Mesenchymal stem cell (in vitro differentiated cells and primary cell): Measurements from ENCODE around the gene GNPAT.

Source experiments
- DNase-seq: peaks from one replicate; pipeline ENCODE4 v3.0.0-alpha.2; 2013
- H2AFZ ChIP-seq: one replicate; pipeline ENCODE4 v1.6.1; 2013; ENCODE audit warnings: low read depth, mild to moderate bottlenecking, control low read depth, inconsistent platforms, low read length, moderate library complexity
- H2AK5ac ChIP-seq: 2 replicates; pipeline ENCODE4 v1.6.1; 2013; ENCODE audit warnings: low read length, moderate library complexity, mild to moderate bottlenecking, inconsistent platforms; ENCODE audit not compliant: severe bottlenecking
- H2BK120ac ChIP-seq: one replicate; pipeline ENCODE4 v1.6.1; 2013; ENCODE audit warnings: low read depth, mild to moderate bottlenecking, inconsistent platforms, low read length, moderate library complexity
- H2BK12ac ChIP-seq, 2 experiments: one replicate each; pipeline ENCODE4 v1.6.1; 2013; ENCODE audit warnings: inconsistent platforms in 2 of 2, low read length in 2 of 2, mild to moderate bottlenecking in 2 of 2, moderate library complexity in 2 of 2, control low read depth in 1 of 2
- H2BK15ac ChIP-seq: one replicate; pipeline ENCODE4 v1.6.1; 2013; ENCODE audit warnings: mild to moderate bottlenecking, low read depth, inconsistent platforms; ENCODE audit not compliant: poor library complexity, severe bottlenecking
- H2BK5ac ChIP-seq: 2 replicates; pipeline ENCODE4 v1.6.1; 2013; ENCODE audit warnings: low read depth, mild to moderate bottlenecking, low read length, control low read depth, inconsistent platforms; ENCODE audit not compliant: poor library complexity, severe bottlenecking
- H3K14ac ChIP-seq, 2 experiments: one replicate each; pipeline ENCODE4 v1.6.1; 2013; ENCODE audit warnings: inconsistent platforms in 2 of 2, low read length in 2 of 2, control low read depth in 1 of 2, mild to moderate bottlenecking in 1 of 2, moderate library complexity in 1 of 2
- H3K18ac ChIP-seq, 2 experiments: one replicate each; pipeline ENCODE4 v1.6.1; 2013; ENCODE audit warnings: inconsistent platforms in 2 of 2, low read length in 2 of 2, control low read depth in 1 of 2, low read depth in 1 of 2, mild to moderate bottlenecking in 1 of 2
- H3K23ac ChIP-seq, 2 experiments: one replicate each; pipeline ENCODE4 v1.6.1; 2013; ENCODE audit warnings: inconsistent platforms in 2 of 2, low read length in 2 of 2, mild to moderate bottlenecking in 2 of 2, moderate library complexity in 2 of 2, control low read depth in 1 of 2
- H3K27ac ChIP-seq: 2 replicates; pipeline ENCODE4 v1.5.1; 2013; ENCODE audit warnings: mild to moderate bottlenecking, moderate library complexity, low read length, control low read depth, inconsistent platforms; ENCODE audit not compliant: poor library complexity, severe bottlenecking
- H3K27me3 ChIP-seq, 2 experiments: 2 replicates each; pipeline versions ENCODE4 v1.6.1 to v1.7.0; 2013; ENCODE audit warnings: low read length in 2 of 2, mild to moderate bottlenecking in 2 of 2, moderate library complexity in 2 of 2, control low read depth in 1 of 2, inconsistent platforms in 1 of 2; ENCODE audit not compliant: control insufficient read depth in 1 of 2, insufficient read depth in 1 of 2
- H3K36me3 ChIP-seq, 2 experiments: 2 replicates each; pipeline versions ENCODE4 v1.6.1 to v1.7.0; 2013; ENCODE audit warnings: low read length in 2 of 2, control low read depth in 1 of 2, inconsistent platforms in 1 of 2, low read depth in 1 of 2, mild to moderate bottlenecking in 1 of 2; ENCODE audit not compliant: insufficient read depth in 2 of 2, control insufficient read depth in 1 of 2
- H3K4ac ChIP-seq, 2 experiments: one replicate each; pipeline ENCODE4 v1.6.1; 2013; ENCODE audit warnings: inconsistent platforms in 2 of 2, low read length in 2 of 2, mild to moderate bottlenecking in 2 of 2, moderate library complexity in 2 of 2, control low read depth in 1 of 2, low read depth in 1 of 2
- H3K4me1 ChIP-seq: 2 replicates; pipeline ENCODE4 v1.6.1; 2013; ENCODE audit warnings: low read depth, low read length, control low read depth; ENCODE audit not compliant: control insufficient read depth, insufficient read depth
- H3K4me2 ChIP-seq: 2 replicates; pipeline ENCODE4 v1.6.1; 2013; ENCODE audit warnings: low read length, mild to moderate bottlenecking, inconsistent platforms; ENCODE audit not compliant: poor library complexity, severe bottlenecking
- H3K4me3 ChIP-seq, 2 experiments: 2 replicates each; pipeline versions ENCODE4 v1.5.1 to v1.7.0; 2013; ENCODE audit warnings: low read length in 2 of 2, mild to moderate bottlenecking in 2 of 2, control low read depth in 1 of 2, low read depth in 1 of 2; ENCODE audit not compliant: insufficient read depth in 1 of 2
- H3K79me1 ChIP-seq: replicated peaks from 2 replicates; pipeline ENCODE4 v1.6.1; 2013; ENCODE audit warnings: mild to moderate bottlenecking, control low read depth, low read length, inconsistent platforms; ENCODE audit not compliant: poor library complexity, severe bottlenecking
- H3K9ac ChIP-seq: 2 replicates; pipeline ENCODE4 v1.7.0; 2013; ENCODE audit warnings: mild to moderate bottlenecking, low read length, moderate library complexity
- H3K9me3 ChIP-seq: 2 replicates; pipeline ENCODE4 v1.7.0; 2013; ENCODE audit warnings: mild to moderate bottlenecking, low read length; ENCODE audit not compliant: control insufficient read depth
- H4K8ac ChIP-seq: one replicate; pipeline ENCODE4 v1.6.1; 2013; ENCODE audit warnings: inconsistent platforms, mild to moderate bottlenecking, low read length, moderate library complexity
- H4K91ac ChIP-seq: one replicate; pipeline ENCODE4 v1.6.1; 2013; ENCODE audit warnings: mild to moderate bottlenecking, low read length, inconsistent platforms
- WGBS: methylation state at CpG from one replicate; pipeline ENCODE4 v1.1.7; 2013; ENCODE audit warnings: mixed read lengths; 5-methylcytosine and 5-hydroxymethylcytosine counted together

The GNPAT gene

GRCh38 chr1:231200388-231201031, 40.5 kb upstream of the GNPAT start:
- Histone ChIP-seq H3K9me3 (no peaks in the 10 kb centered on the region), H2BK5ac (no peak overlapping the region), H2BK12ac (no peak overlapping the region), H2AK5ac (no peak overlapping the region), H3K27ac (no peak overlapping the region), H4K91ac (no peak overlapping the region), H3K18ac (no peak overlapping the region), H2BK15ac (no peak overlapping the region), H3K4me3 (no peak overlapping the region), H4K8ac (no peak overlapping the region), H3K4me1 (peaks cover 5% of the 10 kb centered on the region), H3K4me2 (no peak overlapping the region), H3K27me3 (peaks cover 24 to 30% of the 10 kb centered on the region in 2 experiments), H3K14ac (no peak overlapping the region), H2AFZ (no peak overlapping the region), H3K9ac (peak overlapping the region; percentile 27), H3K23ac (no peak overlapping the region), H3K79me1 (no peaks in the 10 kb centered on the region), H3K4ac (no peak overlapping the region), H2BK120ac (no peak overlapping the region), H3K36me3 (no peaks in the 10 kb centered on the region)
- peak; percentile 71 for DNase-seq
- 77% methylated on average over 8 of the region's 8 CpGs for WGBS

GRCh38 chr1:231201375-231201978, 39.5 kb upstream of the GNPAT start:
- H2BK5ac ChIP-seq: no peak overlapping the region
- H3K36me3 ChIP-seq: no peaks in the 10 kb centered on the region
- H4K91ac ChIP-seq: no peak overlapping the region
- no peak overlapping the region for H3K9ac ChIP-seq
- H3K9me3 ChIP-seq: no peaks in the 10 kb centered on the region
- H3K4me2 ChIP-seq: no peak overlapping the region
- no peak overlapping the region for H2BK120ac ChIP-seq
- H3K27me3 ChIP-seq: peaks cover 24 to 30% of the 10 kb centered on the region in 2 experiments
- H2BK15ac ChIP-seq: no peak overlapping the region
- no peak overlapping the region for H2AFZ ChIP-seq
- peaks cover 3% of the 10 kb centered on the region for H3K4me1 ChIP-seq
- H3K23ac ChIP-seq: no peak overlapping the region
- WGBS: 88% methylated on average over 16 of the region's 16 CpGs
- no peak overlapping the region for H3K18ac ChIP-seq
- no peak overlapping the region for H3K27ac ChIP-seq
- no peak overlapping the region for H3K4me3 ChIP-seq
- no peak for DNase-seq
- no peaks in the 10 kb centered on the region for H3K79me1 ChIP-seq
- no peak overlapping the region for H2AK5ac ChIP-seq
- no peak overlapping the region for H2BK12ac ChIP-seq
- no peak overlapping the region for H3K4ac ChIP-seq
- no peak overlapping the region for H4K8ac ChIP-seq
- H3K14ac ChIP-seq: no peak overlapping the region

GRCh38 chr1:231201979-231202633, 38.9 kb upstream of the GNPAT start:
- Histone ChIP-seq H2BK5ac (no peak overlapping the region), H3K18ac (no peak overlapping the region), H3K4me3 (no peak overlapping the region), H2AFZ (no peak overlapping the region), H3K36me3 (no peaks in the 10 kb centered on the region), H2BK15ac (no peak overlapping the region), H3K23ac (no peak overlapping the region), H2AK5ac (no peak overlapping the region), H4K8ac (no peak overlapping the region), H3K4me1 (peaks cover 3% of the 10 kb centered on the region), H3K9ac (no peak overlapping the region), H2BK120ac (no peak overlapping the region), H3K79me1 (no peaks in the 10 kb centered on the region), H3K4me2 (no peak overlapping the region), H2BK12ac (no peak overlapping the region), H3K9me3 (no peaks in the 10 kb centered on the region), H3K4ac (no peak overlapping the region), H3K14ac (no peak overlapping the region), H3K27me3 (peaks cover 27 to 30% of the 10 kb centered on the region in 2 experiments), H3K27ac (no peak overlapping the region), H4K91ac (no peak overlapping the region)
- WGBS: 89% methylated on average over 5 of the region's 5 CpGs
- no peak for DNase-seq

- no peak overlapping the region for H3K9ac ChIP-seq
- H4K91ac ChIP-seq: no peak overlapping the region
- H3K4me3 ChIP-seq: no peak overlapping the region
- no peak overlapping the region for H2BK12ac ChIP-seq
- no peak overlapping the region for H3K4ac ChIP-seq
- no peak overlapping the region for H3K4me2 ChIP-seq
- no peak overlapping the region for H3K18ac ChIP-seq
- no peak overlapping the region for H3K23ac ChIP-seq
- peaks cover 27 to 30% of the 10 kb centered on the region in 2 experiments for H3K27me3 ChIP-seq
- no peak for DNase-seq
- H3K79me1 ChIP-seq: no peaks in the 10 kb centered on the region
- WGBS: 82% methylated on average over 21 of the region's 21 CpGs
- no peak overlapping the region for H2BK15ac ChIP-seq
- H3K9me3 ChIP-seq: no peaks in the 10 kb centered on the region
- no peak overlapping the region for H2AK5ac ChIP-seq
- H3K36me3 ChIP-seq: no peaks in the 10 kb centered on the region
- H2BK5ac ChIP-seq: no peak overlapping the region
- peaks cover 3% of the 10 kb centered on the region for H3K4me1 ChIP-seq
- H4K8ac ChIP-seq: no peak overlapping the region
- peak overlapping the region in 1 of 2 experiments; percentile 38 for H3K14ac ChIP-seq
- no peak overlapping the region for H2AFZ ChIP-seq
- no peak overlapping the region for H2BK120ac ChIP-seq
- H3K27ac ChIP-seq: no peak overlapping the region
These were observed 37.6 kb upstream of the GNPAT start for GRCh38 chr1:231203259-231204057.
